Activated CD4-positive, alpha-beta T cell treated with anti-CD3 and anti-CD28 coated beads for 1 hour (primary cell): ENCODE results near the gene G6PC3.
"Not testable (repeated sequence)": the region's sequence is repeated elsewhere in the genome, so short reads cannot be mapped to it uniquely, and the experiment has no call there.

Experiments
- DNase-seq: peaks from one replicate; pipeline ENCODE4 v3.0.0-alpha.2; 2020

The G6PC3 gene

DNA sequence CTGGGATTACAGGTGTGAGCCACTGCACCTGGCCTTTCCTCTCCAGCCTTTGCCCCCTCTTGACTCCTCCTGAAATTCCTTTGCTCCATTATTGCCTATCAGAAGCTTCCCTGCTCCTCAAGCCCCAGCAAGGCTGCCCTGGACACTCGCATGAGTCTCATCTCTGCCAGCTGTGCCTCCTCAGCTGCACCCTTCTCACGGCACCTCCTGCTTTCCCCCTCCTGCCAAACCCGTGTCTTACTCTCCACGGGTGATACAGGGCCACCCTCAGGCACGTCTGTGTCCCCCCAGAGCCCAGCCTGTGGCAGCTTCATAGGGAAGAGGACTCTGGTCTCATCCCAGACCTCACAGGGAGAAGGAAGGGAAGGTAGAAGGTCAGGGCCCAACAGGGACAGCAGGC lies 15.4 kb downstream of the G6PC3 start:
- DNase-seq, result no peak

DNA sequence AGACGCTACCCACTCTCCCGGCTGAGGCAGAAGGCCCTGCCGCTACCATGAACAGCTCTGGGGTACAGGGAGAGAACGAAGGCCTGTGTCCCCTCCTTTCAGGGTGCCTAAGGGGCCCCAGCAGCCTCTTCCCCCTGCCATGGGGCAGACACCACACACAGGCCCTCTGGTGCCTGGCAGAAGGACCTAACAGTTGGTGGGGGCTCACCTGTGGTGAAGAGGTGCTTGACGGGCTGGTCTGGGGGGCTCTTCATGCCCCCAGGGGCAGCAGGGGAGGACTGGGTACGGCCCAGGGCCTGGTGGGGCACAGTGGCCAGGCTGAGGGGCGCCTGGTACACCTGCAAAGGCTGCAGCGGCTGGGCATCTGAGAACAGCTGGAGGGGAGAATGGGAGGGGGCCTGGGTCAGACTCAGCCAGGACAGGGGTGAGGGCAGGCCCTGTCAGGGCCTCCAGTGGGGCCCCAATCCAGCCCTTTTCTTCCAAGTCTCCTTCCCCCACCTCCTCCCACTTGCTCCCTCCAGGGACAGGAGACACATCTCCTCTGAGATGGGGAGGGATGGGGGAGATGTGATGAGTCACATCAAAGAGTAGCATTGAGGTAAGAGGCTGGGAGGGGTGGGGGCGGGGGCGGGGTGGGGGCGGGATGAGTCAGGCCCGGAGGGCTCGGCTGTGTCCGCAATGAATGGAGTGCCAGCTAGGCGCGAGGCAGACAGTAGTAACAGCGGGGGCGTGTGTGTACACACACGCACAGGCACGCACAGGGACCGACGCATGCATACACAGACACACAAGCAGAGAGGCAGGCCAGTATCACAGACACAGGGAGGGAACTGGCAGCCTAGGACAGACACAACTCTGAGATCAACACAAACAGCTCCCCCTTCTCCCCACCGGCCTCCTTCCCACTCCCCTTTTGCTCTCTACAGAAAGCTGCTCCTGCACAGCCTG lies 16.1 kb downstream of the G6PC3 start:
- peak; percentile 52 for DNase-seq

GRCh38 chr17:44087319-44087718 lies 16.8 kb downstream of the G6PC3 start:
- DNase-seq, result no peak

GRCh38 chr17:44088254-44088653 lies 17.7 kb downstream of the G6PC3 start:
- no peak for DNase-seq

DNA sequence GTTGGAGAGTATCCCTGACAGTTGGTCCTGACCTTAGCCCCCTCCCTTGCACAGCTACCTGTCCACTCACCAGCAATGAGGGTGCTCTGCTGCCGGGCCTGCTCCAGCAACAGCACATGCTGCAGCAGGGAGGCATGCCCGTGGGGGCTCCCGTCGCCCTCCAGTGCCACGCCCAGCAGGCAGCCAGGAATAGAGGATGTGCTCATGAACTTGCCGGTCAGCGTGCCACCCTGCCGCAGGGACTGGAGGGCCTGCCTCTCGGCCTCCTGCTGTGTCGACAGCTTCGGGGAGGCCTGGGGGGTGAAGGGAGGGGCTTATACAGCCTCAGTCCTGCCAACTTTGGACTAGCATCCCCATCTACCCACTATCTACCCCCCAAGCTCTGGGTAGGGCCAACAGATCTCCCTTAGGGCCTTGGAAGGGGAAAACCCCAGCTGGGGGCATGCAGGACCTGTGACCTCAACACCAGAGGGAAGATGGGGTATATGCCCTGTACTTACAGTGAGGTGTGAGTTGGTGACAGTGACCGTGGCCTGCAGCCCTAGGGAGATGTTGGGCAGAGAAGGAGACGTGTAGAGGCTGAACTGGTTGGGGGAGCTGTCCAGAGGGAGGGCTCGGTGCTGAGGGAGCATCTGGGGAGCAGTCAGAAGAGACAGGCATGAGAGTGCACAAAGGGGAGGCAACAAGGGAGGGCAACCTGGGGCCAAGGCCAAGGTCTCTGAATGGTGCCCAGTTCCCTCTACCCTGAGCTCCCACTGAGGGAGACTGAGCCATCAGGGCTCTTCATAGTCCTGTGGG lies 20.9 kb downstream of the G6PC3 start:
- no peak for DNase-seq

GRCh38 chr17:44092051-44092450 lies 21.5 kb downstream of the G6PC3 start:
- DNase-seq, result no peak

GRCh38 chr17:44093231-44093900 lies 22.8 kb downstream of the G6PC3 start:
- DNase-seq, result no peak

DNA sequence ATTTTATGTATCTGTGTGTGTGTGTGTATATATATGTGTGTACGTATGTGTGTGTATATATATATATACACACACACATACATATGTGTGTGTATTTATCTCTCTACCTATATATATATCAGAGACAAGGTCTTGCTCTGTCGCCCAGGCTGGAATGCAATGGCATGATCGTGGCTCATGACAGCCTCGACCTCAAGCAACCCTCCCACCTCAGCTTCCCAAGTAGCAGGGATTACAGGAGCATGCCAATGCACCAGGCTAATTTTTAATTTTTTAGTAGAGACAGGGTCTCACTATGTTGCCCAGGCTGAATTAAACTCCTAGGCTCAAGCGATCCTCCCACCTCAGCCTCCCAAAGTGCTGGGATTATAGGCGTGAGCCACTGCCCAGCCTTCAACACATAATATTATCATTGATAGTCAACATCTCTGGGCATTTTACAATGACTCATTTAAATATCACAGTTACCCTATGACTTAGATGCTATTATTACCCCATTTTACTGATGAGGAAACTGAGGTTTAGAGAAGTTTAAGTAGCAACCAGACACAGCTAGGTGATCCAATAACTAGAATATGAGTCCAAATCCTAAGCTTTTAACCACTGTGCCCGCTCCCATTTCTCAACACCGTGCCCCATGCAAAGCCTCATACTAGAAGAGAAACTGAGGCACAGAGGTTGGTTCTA lies 24.3 kb downstream of the G6PC3 start:
- no peak for DNase-seq

DNA sequence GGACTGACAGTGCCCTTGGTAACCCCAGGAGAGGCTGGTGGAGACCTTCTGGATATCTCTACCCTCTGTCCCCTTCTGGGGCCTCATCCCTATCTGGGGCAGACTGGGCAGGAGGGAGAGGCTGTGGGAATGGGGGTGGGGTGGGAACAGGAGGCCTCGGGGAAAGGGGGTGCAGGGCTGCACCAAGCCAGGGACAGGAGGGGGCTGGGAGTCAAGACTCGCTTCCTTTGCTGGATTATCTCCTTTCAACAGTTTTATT lies 24.8 kb downstream of the G6PC3 start:
- DNase-seq, result no peak

DNA sequence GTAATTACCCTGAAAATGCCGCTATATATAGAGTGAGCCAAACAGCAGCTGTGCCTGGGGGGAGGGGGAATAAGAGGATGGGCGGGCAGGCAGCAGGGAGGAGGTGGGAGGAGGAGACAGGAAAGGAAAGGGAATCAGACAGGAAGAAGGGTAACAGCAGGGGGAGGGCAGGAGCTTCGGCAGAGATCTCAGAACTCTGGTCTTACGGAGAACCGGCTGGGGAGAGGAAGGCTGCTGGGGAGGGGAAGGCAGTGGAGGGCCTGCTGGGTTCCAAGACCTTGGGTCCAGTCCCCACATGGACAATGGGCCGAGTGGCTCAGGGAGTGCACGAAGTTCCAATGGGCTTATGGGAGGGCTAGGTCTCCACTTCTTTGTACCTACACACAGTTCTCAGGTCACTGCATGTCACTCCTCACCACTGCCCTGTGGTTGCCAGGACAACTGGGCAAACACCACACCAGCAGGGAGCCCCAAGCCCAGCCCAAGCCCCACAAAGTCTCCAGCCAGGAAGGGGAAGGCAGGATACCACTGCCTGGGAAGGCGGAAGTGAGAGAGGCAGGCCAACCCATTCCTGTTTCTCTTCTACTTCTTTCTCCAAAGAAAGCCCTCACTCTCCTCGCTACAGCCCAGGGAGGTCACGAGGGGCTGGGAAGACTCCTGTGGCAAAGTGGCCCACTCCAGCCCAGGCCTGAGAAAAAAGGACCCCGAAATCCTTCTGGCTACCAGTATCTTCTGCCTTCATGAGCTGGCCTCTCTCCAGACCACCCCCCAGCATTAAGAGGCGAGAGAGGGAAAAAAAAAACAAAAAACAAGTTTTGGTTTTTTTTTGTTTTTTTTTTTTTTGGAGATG lies 25.3 kb downstream of the G6PC3 start:
- no peak for DNase-seq

DNA sequence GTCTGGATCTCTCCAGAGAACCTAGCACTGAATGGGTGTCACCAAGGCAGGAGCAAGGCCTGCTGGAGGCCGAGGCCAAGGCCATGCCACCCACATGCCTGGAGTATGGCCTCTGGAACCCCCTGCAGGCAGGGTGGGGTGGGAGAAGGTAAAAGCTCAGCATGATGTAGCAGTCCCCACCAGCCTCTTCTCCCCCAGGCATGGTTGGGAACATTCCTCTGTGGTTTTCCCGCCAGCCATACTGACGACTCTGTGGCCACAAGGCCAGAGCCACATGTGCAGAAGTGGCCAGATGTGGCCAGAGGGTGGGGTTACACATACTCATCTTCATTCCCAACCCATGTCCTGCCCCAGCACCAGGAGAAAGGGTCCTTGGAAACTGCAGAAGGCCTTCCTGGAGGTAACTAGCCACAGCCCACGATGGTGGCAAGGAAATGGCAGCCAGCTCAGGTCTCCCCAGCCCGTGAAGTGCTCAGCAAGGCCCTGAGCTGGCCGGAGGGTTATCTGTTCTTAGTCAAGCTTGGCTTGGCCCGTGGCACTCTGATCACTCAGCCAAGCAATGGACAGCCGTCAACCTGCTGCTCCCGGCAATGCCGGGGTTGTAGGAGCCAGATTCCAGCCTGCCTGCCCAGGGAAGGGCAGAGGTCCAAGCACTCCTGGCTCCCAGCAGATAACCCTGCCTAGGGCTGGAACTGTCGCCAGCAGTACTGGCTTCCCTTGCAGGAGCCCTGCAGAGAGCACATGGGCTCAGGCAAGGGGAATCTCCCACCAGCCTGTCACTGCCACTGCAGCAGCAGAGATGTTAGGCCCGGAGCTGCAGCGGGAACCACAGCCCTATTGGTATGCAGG lies 26.8 kb downstream of the G6PC3 start:
- no peak for DNase-seq

GRCh38 chr17:44101858-44102257 lies 31.3 kb downstream of the G6PC3 start:
- DNase-seq, result not testable (repeated sequence)

- no peak for DNase-seq
Measured at GRCh38 chr17:44102849-44103622, 32.5 kb downstream of the G6PC3 start.

- no peak for DNase-seq
Measured at GRCh38 chr17:44105483-44105882, 34.9 kb downstream of the G6PC3 start.

- no peak for DNase-seq
Measured at GRCh38 chr17:44105941-44106340, 35.4 kb downstream of the G6PC3 start.

DNA sequence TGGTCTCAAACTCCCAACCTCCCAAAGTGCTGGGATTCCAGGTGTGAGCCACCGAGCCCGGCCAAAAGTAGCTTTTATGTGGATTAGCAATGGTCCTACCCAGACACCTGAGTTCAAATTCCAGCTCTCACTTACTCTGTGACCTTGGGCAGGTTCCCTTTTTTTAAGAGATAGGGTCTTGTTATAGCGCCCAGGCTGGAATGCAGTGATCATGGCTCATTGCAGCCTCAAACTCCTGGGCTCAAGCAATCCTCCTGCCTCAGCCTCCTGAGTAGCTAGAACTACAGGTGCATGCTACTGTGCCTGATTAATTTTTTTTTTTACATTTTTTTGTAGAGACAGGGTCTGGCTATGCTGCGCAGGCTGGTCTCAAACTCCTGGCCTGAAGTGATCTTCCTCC lies 36.3 kb downstream of the G6PC3 start:
- DNase-seq, result no peak

- no peak for DNase-seq
Measured at GRCh38 chr17:44108440-44109311, 38.1 kb downstream of the G6PC3 start.

DNA sequence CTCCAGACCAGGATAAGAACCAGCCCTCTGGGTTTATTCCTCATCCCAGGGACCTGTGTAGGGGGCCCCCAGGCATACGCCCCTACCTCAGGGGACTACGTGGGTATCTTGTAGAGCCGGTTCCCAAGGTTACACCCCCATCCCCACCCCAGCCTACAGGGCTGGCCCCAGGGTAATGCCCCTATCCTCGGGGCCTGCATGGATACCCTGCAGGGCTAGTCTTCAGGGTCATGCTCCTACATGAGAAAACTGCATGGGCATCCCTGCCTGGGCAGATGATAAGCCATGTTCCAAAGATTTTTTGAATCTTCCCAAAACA lies 38.7 kb downstream of the G6PC3 start:
- DNase-seq, result no peak

DNA sequence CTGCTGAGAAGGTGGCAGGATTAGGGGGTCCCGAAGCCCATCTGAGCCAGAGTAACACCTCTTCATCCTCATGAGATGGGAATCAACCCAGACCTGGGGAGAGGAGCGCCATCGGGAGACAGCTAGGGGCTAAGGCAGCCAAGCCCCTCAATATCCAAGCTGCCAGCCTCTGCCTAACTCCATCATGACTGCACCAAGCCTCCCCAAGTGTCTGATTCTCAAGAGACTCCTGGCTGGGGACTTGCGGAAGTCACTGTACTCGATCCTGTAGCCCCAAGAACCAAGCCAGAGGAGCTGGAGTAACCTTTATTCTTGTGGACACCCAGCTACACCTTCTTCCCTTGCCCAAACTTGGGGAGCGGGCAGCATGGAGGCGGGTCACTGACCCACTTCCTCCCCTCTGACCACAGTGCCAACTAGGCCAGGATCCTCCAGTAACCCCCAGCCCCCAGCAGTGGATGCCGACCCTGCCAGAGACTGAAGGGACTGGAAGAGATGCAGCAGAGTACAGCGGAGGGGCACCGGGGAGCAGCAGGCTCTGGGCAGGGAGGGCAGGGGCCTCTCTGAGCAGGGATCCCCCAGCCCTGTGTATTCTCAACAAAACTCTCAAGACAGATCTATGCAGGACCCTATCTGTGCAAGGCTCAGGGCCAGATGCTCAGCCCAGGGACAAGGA lies 39.6 kb downstream of the G6PC3 start:
- DNase-seq, result no peak
